ENCODE results near the gene SACM1L.

SACM1L gene

DNA sequence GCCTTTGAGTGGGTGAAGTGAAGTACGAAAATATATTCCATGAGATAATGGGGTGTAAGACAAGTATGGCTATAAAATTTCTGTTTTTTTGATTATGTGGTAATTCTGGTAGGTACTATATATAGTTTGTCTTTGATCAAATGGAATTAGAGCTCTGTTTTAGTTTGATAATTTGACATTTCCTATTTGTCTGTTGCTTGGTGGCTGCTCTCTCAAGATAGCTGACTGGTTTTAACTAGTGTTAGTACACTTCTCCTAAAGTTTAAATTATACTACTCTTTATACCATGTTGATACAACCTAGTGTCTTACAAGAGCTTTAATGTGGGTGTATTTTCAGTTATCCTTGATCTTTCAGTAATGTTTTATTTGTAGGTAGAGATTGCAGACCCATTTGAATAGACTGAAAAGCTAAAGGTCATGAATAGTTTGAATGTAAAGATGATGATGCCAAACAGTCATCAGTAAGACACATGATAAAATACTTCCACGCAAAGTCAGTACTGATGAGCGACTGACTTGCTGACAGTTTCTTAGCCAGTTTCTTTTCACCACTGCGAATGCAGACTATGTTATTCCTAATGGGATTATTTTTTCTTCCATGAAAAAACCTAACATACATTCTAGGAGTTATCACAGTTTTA, 15.2 kb downstream of the SACM1L start:
- H3K79me2 ChIP-seq (ENCODE audit: insufficient read depth, low read length) = peaks cover 64% of the 10 kb centered on the region
- no peak for TF ChIP-seq EZH2 (IDR thresholded peaks at IDR 0.05; ENCODE audit: borderline replicate concordance, low read depth, low read length, severe bottlenecking)
- TF ChIP-seq, protein P1, sequence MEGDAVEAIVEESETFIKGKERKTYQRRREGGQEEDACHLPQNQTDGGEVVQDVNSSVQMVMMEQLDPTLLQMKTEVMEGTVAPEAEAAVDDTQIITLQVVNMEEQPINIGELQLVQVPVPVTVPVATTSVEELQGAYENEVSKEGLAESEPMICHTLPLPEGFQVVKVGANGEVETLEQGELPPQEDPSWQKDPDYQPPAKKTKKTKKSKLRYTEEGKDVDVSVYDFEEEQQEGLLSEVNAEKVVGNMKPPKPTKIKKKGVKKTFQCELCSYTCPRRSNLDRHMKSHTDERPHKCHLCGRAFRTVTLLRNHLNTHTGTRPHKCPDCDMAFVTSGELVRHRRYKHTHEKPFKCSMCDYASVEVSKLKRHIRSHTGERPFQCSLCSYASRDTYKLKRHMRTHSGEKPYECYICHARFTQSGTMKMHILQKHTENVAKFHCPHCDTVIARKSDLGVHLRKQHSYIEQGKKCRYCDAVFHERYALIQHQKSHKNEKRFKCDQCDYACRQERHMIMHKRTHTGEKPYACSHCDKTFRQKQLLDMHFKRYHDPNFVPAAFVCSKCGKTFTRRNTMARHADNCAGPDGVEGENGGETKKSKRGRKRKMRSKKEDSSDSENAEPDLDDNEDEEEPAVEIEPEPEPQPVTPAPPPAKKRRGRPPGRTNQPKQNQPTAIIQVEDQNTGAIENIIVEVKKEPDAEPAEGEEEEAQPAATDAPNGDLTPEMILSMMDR (IDR thresholded peaks at IDR 0.05; ENCODE audit: borderline replicate concordance, extremely low read depth, low read length, poor library complexity, severe bottlenecking) = no peak

DNA sequence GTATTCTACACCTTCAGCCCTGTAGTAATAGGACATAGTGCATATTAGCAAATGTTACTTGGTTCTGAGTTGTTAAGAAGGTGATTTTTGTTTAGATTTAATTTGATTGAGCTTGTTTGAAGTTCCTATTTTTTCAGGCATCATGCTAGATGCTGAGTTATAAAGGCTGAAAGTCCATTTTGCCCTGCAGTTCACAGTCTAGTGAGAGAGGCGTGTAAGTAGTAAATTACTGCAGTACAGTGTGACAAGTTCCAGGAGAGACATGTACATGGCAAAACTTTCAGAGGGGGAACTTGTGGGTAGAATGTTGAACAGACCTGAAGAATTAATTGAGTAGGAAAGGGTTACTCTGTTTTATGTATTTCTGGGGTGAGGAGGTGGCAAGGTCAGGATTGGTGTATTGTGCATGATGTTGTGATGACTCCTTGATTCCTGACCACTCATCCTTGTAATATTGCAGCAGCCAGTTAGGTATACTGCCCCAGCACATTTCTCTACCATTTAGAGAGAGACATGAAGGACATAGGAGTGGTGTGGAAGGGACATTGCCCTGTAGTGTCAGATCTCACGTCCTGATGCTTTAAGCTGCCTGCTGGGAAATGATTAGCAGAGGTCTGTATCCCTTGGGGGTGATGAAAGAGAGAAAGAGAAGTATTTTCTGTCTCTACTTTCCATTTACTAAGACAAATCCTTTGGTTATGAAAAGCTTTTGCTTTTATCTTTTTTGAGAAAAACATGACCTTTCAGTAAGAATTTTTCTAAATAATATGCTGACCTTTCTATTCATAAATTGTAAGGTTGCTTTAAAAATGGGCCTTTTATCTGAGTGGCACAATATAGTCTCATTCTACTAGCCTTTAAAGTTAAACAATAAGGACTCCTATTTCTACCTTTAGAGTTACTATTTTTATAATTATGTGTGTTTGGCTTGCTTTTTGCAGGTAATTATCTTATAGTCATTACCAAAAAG, 16.9 kb downstream of the SACM1L start:
- H3K9ac ChIP-seq (ENCODE audit: low read depth, low read length) = no peak overlapping the region
- H3K4me2 ChIP-seq (ENCODE audit: insufficient read depth, low read length) = no peak overlapping the region
- H3K79me2 ChIP-seq (ENCODE audit: insufficient read depth, low read length) = peaks cover 52% of the 10 kb centered on the region
- H2AFZ ChIP-seq (ENCODE audit: low read depth, low read length) = no peak overlapping the region
- H3K9me3 ChIP-seq (ENCODE audit: insufficient read depth, low read length, severe bottlenecking) = no peaks in the 10 kb centered on the region
- ATAC-seq (ENCODE audit: insufficient read depth, low read depth) (no peak), DNase-seq (no peak)
- H3K36me3 ChIP-seq (ENCODE audit: insufficient read depth, low read length) = peaks cover 72% of the 10 kb centered on the region
- H3K27ac ChIP-seq (ENCODE audit: low read length) = no peak overlapping the region
- H3K4me3 ChIP-seq (ENCODE audit: low read depth in 1 of 2, low read length in 2 of 2) = no peak overlapping the region
- no peak for TF ChIP-seq EZH2 (IDR thresholded peaks at IDR 0.05; ENCODE audit: borderline replicate concordance, low read depth, low read length, severe bottlenecking)
- TF ChIP-seq, protein P1 (IDR thresholded peaks at IDR 0.05; ENCODE audit: borderline replicate concordance, extremely low read depth, low read length, poor library complexity, severe bottlenecking) = no peak
- peaks cover 14% of the 10 kb centered on the region; the same call in 1 of the 2 replicates for H4K20me1 ChIP-seq (ENCODE audit: insufficient read depth, low read length)
- H3K4me1 ChIP-seq (ENCODE audit: insufficient read depth, low read length) = no peaks in the 10 kb centered on the region
- no peaks in the 10 kb centered on the region for H3K27me3 ChIP-seq (ENCODE audit: insufficient read depth, low read length, poor library complexity)

More for the DNA sequence above, 15.2 kb downstream of the SACM1L start:
- H3K9ac ChIP-seq (ENCODE audit: low read depth, low read length) = no peak overlapping the region
- no peak overlapping the region for H3K4me3 ChIP-seq (ENCODE audit: low read depth in 1 of 2, low read length in 2 of 2)
- H4K20me1 ChIP-seq (ENCODE audit: insufficient read depth, low read length) = peaks cover 24% of the 10 kb centered on the region
- no peak overlapping the region for H3K4me2 ChIP-seq (ENCODE audit: insufficient read depth, low read length)
- H2AFZ ChIP-seq (ENCODE audit: low read depth, low read length) = no peak overlapping the region
- H3K36me3 ChIP-seq (ENCODE audit: insufficient read depth, low read length) = peaks cover 55% of the 10 kb centered on the region
- ATAC-seq (ENCODE audit: insufficient read depth, low read depth) (no peak), DNase-seq (no peak)
- H3K27me3 ChIP-seq (ENCODE audit: insufficient read depth, low read length, poor library complexity) = no peaks in the 10 kb centered on the region
- H3K9me3 ChIP-seq (ENCODE audit: insufficient read depth, low read length, severe bottlenecking) = no peaks in the 10 kb centered on the region
- no peak overlapping the region for H3K27ac ChIP-seq (ENCODE audit: low read length)
- no peaks in the 10 kb centered on the region for H3K4me1 ChIP-seq (ENCODE audit: insufficient read depth, low read length)

DNA sequence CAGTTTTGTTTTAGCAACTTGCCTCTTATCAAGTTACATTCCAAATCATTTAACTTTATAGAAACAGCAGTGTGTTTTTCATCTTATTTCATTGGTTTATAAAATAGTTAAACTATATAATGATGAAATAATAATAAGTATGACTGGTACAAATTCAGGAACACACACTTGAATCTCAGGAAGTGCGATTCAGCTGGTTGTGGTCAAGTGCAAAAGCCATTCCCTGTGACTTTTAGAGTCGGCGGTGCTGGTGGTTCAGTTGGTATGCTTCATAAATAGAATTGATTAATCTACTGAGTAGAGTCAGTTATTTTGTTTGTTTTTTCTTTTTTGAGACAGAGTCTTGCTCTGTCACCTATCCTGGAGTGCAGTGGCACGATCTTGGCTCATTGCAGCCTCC, 22.7 kb downstream of the SACM1L start:
- peaks cover 5% of the 10 kb centered on the region; the same call in 1 of the 2 replicates for H3K79me2 ChIP-seq (ENCODE audit: insufficient read depth, low read length)
- no peak overlapping the region for H3K4me2 ChIP-seq (ENCODE audit: insufficient read depth, low read length)
- no peak overlapping the region for H3K4me3 ChIP-seq (ENCODE audit: low read depth in 1 of 2, low read length in 2 of 2)
- H3K36me3 ChIP-seq (ENCODE audit: insufficient read depth, low read length) = peaks cover 85% of the 10 kb centered on the region
- H3K4me1 ChIP-seq (ENCODE audit: insufficient read depth, low read length) = no peaks in the 10 kb centered on the region
- ATAC-seq (ENCODE audit: insufficient read depth, low read depth) = no peak
- H3K9ac ChIP-seq (ENCODE audit: low read depth, low read length) = no peak overlapping the region
- no peak overlapping the region for H2AFZ ChIP-seq (ENCODE audit: low read depth, low read length)
- DNase-seq = no peak
- no peaks in the 10 kb centered on the region for H3K9me3 ChIP-seq (ENCODE audit: insufficient read depth, low read length, severe bottlenecking)
- no peaks in the 10 kb centered on the region; the same call in none of the 2 replicates for H4K20me1 ChIP-seq (ENCODE audit: insufficient read depth, low read length)
- TF ChIP-seq, protein P1 (IDR thresholded peaks at IDR 0.05; ENCODE audit: borderline replicate concordance, extremely low read depth, low read length, poor library complexity, severe bottlenecking) = no peak
- TF ChIP-seq EZH2 (IDR thresholded peaks at IDR 0.05; ENCODE audit: borderline replicate concordance, low read depth, low read length, severe bottlenecking) = no peak
- no peak overlapping the region for H3K27ac ChIP-seq (ENCODE audit: low read length)
- no peaks in the 10 kb centered on the region for H3K27me3 ChIP-seq (ENCODE audit: insufficient read depth, low read length, poor library complexity)
